ENCODE measurements around the gene PTPRJ.
"Not testable (repeated sequence)": the region's sequence is repeated elsewhere in the genome, so short reads cannot be mapped to it uniquely, and the experiment has no call there.

PTPRJ gene

GRCh38 chr11:48123934-48124755 is 143.8 kb downstream of the PTPRJ start:
- DNase-seq = no peak

DNA sequence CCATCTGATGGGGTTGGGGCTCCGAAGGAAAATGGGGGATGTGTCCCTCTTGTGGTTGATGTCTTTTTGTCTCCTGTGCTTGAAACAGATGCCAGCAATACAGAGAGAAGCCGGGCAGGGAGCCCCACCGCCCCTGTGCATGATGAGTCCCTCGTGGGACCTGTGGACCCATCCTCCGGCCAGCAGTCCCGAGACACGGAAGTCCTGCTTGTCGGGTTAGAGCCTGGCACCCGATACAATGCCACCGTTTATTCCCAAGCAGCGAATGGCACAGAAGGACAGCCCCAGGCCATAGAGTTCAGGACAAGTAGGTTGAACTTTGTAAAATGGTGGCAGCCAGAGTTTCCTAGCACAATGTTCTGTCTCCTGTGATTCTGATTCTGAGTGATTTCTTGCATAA is 144.5 kb downstream of the PTPRJ start:
- DNase-seq = no peak

DNA sequence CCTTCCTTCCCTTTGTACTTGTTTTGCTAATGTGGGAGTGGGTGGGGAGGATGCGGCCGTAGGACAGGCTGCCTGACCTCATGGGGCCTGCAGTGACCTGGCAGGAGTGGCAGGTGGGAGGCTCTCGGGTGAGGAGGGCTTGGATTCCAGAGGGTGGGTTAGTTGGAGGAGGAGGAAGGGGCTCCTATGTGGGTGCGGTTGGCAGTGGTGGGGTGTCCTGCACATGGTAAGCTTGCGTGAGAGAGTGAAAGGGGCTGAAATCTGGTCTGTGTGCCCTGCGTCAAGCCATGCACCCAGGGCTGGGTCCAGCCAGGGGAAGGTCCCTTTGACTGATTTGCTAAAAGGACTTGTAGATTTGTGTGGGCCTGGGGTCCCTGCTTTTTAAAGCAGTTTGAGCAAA is 145.5 kb downstream of the PTPRJ start:
- no peak for DNase-seq

- DNase-seq = no peak
Observed at GRCh38 chr11:48127521-48128183, 147.3 kb downstream of the PTPRJ start.

DNA sequence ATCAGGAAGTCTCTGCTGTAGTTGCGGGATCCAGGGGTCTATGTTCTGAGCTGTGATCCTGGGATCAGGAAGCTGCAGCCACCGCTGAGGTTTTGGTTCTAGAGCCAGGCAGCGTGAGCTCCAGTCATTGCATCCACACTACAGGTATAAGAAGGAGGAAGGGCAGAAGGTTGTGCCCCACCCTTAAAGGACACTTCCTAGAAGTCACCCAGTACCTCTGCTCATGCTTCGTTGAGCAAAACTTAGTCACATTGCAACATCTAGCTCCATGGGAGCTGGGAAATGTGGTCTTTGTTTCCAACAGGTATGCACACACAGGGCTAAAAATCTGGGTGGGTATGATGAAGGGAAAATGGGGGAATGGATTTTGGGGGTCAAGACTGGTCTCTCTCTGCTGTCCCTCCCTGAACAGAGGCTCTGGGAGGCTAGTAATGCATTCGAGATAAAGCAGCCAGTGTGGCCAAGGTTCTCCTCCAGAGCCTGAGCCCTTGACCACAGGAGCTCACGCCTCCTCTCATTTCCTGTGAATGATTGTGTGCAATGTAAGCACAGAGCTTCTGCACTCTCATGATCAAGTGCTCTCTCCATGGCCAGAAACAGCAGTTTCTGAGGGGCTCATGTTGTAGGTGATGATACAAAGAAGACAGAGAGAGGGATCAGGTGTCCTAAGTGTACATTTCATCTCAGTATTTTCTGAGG is 149.5 kb downstream of the PTPRJ start:
- DNase-seq = no peak

GRCh38 chr11:48134221-48134922 is 154.0 kb downstream of the PTPRJ start:
- DNase-seq = no peak

DNA sequence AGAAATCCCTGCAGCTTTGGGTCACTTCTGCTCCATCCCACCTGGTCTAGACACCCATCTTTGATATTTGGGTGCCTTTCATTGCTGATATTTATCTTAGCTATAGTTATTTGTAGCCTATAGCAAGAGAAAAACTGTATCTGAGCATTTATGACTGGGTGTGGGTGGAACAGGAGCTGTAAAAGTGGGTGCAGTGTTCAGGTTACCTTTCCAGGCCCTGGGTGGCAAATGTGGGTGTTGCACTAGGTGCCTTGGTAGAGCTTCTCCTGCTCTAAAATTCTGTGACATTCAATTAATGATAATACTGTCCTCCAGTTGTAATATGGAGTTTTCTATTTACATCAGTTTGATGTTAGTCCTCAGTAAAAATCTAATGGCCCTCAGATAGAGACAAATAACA is 157.9 kb downstream of the PTPRJ start:
- DNase-seq = no peak

- not testable (repeated sequence) for DNase-seq
Observed at GRCh38 chr11:48139896-48140295, 159.5 kb downstream of the PTPRJ start.

DNA sequence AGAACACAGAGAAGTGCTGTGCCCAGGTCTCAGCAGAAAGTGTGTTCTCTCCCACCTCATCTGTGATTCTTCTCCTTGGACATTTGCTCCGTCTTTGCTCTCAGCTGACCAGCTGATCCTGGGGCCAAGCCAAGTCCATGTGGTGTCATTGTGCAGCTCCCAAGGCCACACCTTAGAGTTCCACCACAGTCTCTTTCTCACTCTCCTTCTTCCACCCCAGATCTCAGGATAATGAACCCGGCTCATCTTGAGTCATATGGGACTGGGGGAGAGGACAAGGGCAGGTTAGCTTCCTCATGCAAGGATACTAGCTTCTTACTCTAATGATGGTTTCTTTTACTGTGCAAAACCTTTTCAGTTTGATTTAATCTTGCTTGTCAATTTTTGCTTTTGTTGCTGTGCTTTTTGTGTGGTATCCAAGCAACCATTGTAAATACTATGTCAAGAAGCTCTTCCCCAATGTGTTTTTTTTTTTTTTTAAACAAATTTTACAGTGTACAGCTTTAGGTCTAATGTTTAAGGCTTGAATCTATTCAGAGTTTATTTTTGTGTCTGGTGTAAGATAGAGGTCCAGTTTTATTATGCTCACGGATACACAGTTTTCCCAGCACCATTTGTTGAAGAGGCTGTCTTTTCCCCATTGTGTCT is 161.2 kb downstream of the PTPRJ start:
- DNase-seq = no peak

GRCh38 chr11:48142889-48143288 is 162.5 kb downstream of the PTPRJ start:
- no peak for DNase-seq

- no peak for DNase-seq
Observed at GRCh38 chr11:48148749-48149148, 168.4 kb downstream of the PTPRJ start.

DNA sequence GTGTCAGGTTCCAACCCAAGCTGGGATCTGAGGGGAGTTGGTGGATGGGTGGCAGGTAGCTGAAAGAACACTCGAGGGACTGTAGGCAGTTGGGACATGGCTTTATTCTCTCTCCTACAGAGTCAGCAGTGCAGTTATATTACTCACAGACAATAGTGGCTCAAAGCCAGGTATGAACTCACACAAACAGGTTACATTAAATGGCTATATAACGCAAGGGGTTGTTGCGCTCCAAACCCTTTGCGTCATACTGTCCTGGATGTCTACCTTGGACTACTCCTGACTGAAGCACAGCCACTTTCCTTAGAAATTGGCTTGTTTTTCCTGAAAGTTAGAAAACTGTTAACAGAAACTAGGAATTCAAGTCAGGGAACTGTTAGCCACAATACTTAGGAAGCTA is 169.9 kb downstream of the PTPRJ start:
- DNase-seq = no peak

GRCh38 chr11:48154151-48154550 is 173.8 kb downstream of the PTPRJ start:
- DNase-seq = no peak

- no peak for DNase-seq
Observed at GRCh38 chr11:48161951-48162884, 181.9 kb downstream of the PTPRJ start.

GRCh38 chr11:48162885-48163268 is 182.5 kb downstream of the PTPRJ start:
- no peak for DNase-seq

DNA sequence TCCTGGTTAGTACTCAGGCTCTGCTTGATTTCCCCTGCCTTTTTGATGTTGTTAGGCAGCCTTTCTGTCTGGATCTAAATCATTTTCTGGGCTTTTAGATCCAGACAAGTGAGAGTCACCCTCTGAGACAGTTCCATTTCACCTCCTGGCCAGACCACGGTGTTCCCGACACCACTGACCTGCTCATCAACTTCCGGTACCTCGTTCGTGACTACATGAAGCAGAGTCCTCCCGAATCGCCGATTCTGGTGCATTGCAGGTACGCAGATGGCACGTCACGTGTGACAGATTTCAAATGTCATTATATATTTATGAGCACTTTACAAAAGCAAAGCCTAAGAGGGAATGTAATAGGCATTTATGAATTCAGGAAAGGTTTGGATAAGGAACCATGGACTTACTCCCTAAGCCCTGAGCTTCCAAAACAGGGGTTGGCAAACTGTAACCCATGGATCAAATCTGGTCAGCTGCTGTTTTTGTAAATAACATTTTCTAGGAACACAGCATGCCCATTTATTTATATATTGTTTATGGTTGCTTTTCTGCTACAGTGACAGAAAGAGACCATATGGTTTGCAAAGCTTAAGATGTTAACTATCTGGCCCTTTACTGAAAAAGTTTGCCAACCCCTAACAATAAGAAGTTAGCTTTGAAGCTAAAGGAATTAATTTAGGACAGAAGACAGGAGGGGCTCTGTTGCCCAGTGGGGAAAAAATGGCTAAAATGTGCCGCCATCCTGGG is 183.2 kb downstream of the PTPRJ start:
- DNase-seq = no peak

DNA sequence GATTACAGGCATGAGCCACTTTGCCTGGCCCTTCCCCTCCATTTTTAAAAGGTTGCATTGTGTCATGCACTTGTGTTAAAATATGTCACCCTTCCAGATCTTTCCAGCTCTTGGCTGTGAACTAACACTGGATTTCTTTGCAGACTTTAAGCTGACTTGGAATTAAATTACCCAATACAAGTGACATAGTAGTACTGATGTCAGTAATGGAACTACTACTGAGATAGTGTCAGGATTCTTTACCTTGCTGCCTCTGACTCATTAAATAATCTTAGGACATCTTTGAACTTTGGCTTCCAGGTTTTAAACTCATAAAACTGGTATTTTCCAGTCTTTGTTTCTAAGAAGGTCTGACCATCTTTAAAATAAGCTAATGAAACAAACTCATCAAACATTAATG is 184.5 kb downstream of the PTPRJ start:
- DNase-seq = no peak

DNA sequence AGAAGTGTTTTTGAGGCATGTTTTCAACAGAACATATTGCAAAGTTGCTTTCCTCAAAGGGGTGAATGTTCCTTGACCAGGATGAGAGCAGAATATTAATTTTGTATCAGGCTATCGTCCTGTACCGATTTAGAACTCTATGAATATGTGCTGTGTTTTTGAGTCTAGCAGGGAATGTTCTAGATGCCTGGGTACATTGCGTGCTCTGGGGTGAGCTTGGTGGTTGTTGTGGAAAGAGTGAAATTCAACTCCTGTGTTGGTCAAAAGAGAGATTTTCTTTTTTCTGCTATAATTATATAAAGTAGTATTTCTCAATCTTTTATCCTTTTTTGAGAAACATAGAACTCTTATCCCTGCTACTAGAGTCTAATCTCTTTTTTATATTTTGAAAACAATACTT is 185.1 kb downstream of the PTPRJ start:
- DNase-seq = no peak

DNA sequence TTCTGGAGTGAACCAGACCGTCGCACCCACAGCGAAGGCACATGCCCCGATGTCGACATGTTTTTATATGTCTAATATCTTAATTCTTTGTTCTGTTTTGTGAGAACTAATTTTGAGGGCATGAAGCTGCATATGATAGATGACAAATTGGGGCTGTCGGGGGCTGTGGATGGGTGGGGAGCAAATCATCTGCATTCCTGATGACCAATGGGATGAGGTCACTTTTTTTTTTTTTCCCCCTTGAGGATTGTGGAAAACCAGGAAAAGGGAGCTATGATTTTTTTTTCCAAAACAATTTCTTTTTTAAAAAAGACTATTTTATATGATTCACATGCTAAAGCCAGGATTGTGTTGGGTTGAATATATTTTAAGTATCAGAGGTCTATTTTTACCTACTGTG is 187.0 kb downstream of the PTPRJ start:
- no peak for DNase-seq

DNA sequence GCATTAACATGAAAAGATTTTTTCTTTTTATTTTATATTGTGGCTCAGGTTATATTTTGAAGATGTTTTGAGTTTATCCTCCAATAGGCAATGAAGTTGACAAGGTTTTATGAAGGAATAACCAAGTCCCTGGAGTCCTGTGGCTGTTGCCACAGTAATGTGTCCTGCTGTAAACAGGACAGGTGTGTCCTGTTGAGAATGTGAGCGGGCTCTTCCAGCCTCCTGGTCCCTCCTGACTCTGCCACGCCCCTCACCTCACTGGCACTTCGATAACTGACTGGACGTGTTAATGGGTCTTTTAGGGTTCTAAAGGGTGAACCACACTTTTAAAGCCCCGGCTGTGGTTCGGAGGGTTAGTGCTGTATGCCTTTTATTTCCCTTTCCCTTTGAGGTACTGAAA is 188.5 kb downstream of the PTPRJ start:
- no peak for DNase-seq

DNA sequence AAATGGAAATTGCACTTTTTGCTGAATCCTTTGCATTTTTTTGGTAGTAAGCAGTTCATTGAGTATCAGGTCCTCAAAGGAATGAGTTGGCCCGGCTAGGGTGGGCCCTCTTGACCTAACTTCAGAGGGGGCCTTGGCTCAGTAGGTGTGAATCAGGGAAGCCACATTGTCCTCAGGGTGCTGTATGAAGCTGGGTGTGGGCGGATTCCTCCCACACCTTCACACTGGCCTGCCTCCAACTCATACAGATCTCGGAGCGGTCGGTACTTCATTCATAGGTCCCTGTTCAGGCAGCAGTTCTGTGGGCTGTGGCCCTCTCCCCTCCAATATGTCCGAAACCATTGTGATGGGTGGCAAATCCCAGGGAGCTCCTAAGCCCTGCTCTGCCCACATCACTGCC is 188.9 kb downstream of the PTPRJ start:
- DNase-seq = no peak
